ENCODE data around the gene C4orf33. TPM values are rescaled to one million over a fixed set of nuclear protein-coding genes. Genes with fewer than 3 reads are reported as not detected.
"Not testable (repeated sequence)": the region's sequence is repeated elsewhere in the genome, so short reads cannot be mapped to it uniquely, and the experiment has no call there.

The C4orf33 gene
- total RNA-seq, 4 donors from 2014 or later: 22.6 to 25.1 (median 23.7) TPM

DNA sequence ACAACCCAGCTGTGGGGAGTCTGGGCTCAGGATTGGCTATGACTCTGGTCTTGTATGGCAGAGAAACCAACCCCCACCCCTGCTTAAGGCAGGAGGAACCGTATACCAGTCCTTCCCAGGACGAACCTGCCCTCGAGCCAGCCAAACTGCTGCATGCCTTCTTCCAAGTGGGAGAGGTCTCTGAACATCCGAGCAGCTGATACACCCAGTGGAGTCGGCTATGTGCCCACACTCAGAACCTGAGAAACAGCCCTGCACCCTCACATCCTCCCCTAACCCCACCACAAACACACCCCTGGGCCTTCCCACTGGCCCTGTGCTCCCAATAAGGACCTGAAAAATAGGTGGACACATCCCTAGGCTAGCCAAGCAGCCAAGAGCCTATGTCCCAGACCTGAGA is 21.8 kb downstream of the C4orf33 start:
- no peaks in the 10 kb centered on the region for H3K27me3 ChIP-seq
- H3K4me3 ChIP-seq (replicated peaks in 1 of 3): no peak overlapping the region
- H3K9me3 ChIP-seq: no peaks in the 10 kb centered on the region
- intact Hi-C loops (cut with DNase I): no loop called here
- no peak overlapping the region for H3K27ac ChIP-seq
- H3K36me3 ChIP-seq: no peaks in the 10 kb centered on the region
- DNase-seq: no peak
- WGBS, 2 donors: 86 to 100% methylated on average over 2 to 5 of the region's 5 CpGs
- no peaks in the 10 kb centered on the region for H3K4me1 ChIP-seq
- no peak for TF ChIP-seq CTCF (IDR thresholded peaks at IDR 0.05)
- no peak for TF ChIP-seq POLR2A (IDR thresholded peaks at IDR 0.05)

DNA sequence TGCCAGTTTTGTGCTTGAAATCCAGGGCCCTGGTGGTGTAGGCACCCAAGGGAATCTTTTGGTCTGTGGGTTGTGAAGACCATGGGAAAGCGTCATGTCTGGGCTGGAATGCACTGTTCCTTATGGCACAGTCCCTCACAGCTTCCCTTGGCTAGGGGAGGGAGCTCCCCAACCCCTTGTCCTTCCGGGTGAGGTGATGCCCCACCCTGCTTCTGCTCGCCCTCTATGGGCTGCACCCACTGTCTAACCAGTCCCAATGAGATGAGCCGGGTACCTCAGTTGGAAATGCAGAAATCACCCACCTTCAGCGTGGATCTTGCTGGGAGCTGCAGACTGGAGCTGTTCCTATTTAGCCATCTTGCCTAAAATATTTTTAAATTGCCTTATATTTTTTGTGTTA is 30.7 kb downstream of the C4orf33 start:
- intact Hi-C loops (cut with DNase I); H3K9me3 ChIP-seq; H3K27ac ChIP-seq; H3K36me3 ChIP-seq; H3K27me3 ChIP-seq; DNase-seq; H3K4me3 ChIP-seq (replicated peaks in 1 of 3); H3K4me1 ChIP-seq: not testable (repeated sequence)
- WGBS, 2 donors: 94 to 96% methylated on average over 5 of the region's 5 CpGs

- no peaks in the 10 kb centered on the region for H3K27me3 ChIP-seq
- DNase-seq: no peak
- no peaks in the 10 kb centered on the region for H3K36me3 ChIP-seq
- no peaks in the 10 kb centered on the region for H3K4me1 ChIP-seq
- TF ChIP-seq CTCF (IDR thresholded peaks at IDR 0.05) (no peak), POLR2A (IDR thresholded peaks at IDR 0.05) (no peak)
- no peak overlapping the region for H3K27ac ChIP-seq
- H3K9me3 ChIP-seq: no peaks in the 10 kb centered on the region
- no peak overlapping the region for H3K4me3 ChIP-seq (replicated peaks in 1 of 3)
- intact Hi-C loops (cut with DNase I): no loop called here
- WGBS, 2 donors: 85 to 89% methylated on average over 2 of the region's 2 CpGs
Observed at GRCh38 chr4:129129143-129129542, 33.2 kb downstream of the C4orf33 start.

DNA sequence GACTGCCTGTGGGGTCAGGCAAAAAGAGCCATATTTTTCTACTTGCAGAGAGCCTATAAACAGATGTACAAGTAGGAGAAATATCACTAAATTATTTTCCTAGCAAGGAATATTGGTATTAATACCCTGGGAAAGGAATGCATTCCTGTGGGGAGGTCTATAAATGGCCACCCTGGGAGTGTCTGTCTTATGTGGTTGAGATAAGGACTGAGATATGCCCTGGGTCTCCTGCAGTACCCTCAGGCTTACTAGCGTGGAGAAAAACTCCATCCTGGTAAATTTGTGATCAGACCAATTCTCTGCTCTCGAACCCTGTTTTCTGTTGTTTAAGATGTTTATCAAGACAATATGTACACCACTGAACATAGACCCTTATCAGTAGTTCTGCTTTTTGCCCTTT is 35.4 kb downstream of the C4orf33 start:
- no peaks in the 10 kb centered on the region for H3K27me3 ChIP-seq
- no peak for TF ChIP-seq POLR2A (IDR thresholded peaks at IDR 0.05)
- TF ChIP-seq CTCF (IDR thresholded peaks at IDR 0.05): no peak
- no peaks in the 10 kb centered on the region for H3K36me3 ChIP-seq
- intact Hi-C loops (cut with DNase I): no loop called here
- H3K27ac ChIP-seq: no peak overlapping the region
- 85 to 89% methylated on average over 2 of the region's 2 CpGs for WGBS, 2 donors
- H3K4me1 ChIP-seq: no peaks in the 10 kb centered on the region
- DNase-seq: no peak
- H3K9me3 ChIP-seq: no peaks in the 10 kb centered on the region
- no peak overlapping the region for H3K4me3 ChIP-seq (replicated peaks in 1 of 3)

DNA sequence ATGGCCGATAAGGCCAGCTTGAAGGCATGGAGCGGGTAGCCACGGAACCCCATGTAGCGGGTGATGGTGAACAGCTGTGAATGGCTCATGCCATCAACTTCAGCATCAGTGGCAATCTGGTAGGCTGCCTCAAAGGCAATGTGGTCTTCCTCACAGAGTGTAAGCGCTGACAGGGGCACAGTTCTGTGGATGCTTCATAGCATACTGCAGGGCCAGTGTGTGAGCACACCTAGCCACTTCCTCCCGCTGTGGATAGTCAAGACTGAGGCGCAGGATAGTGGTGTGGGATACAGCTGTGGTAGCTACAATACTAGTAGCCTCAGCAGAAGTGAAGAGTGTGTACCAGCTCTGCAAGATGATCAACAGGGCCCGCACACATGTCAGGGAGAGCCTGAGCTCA is 40.5 kb downstream of the C4orf33 start:
- 91 to 100% methylated on average over 7 of the region's 8 CpGs for WGBS, 2 donors
- Histone ChIP-seq H3K4me1 (no peaks in the 10 kb centered on the region), H3K9me3 (no peaks in the 10 kb centered on the region), H3K27me3 (no peaks in the 10 kb centered on the region), H3K4me3 (replicated peaks in 1 of 3) (no peak overlapping the region), H3K36me3 (no peaks in the 10 kb centered on the region), H3K27ac (no peak overlapping the region)
- intact Hi-C loops (cut with DNase I): no loop called here
- no peak for TF ChIP-seq CTCF (IDR thresholded peaks at IDR 0.05)
- no peak for TF ChIP-seq POLR2A (IDR thresholded peaks at IDR 0.05)
- no peak for DNase-seq

Data from thyroid gland (tissue), 4 donors.